ENCODE measurements around the gene OPTC.
A peak's percentile ranks its signal among the peaks of the same experiment; 100 is the strongest.

OPTC gene

GRCh38 chr1:203499643-203500278 is 5.8 kb downstream of the OPTC start:
- TF ChIP-seq CTCF (IDR thresholded peaks at IDR 0.05; ENCODE audit: insufficient read depth, low read depth, low read length, missing control alignments) = no peak
- DNase-seq (ENCODE audit: low read depth) = no peak
- no peak overlapping the region for H3K4me3 ChIP-seq (ENCODE audit: low read depth, low read length)

- no peak for TF ChIP-seq CTCF (IDR thresholded peaks at IDR 0.05; ENCODE audit: insufficient read depth, low read depth, low read length, missing control alignments)
- H3K4me3 ChIP-seq (ENCODE audit: low read depth, low read length) = no peak overlapping the region
- no peak for DNase-seq (ENCODE audit: low read depth)
These were observed 6.3 kb downstream of the OPTC start for GRCh38 chr1:203500279-203500678.

DNA sequence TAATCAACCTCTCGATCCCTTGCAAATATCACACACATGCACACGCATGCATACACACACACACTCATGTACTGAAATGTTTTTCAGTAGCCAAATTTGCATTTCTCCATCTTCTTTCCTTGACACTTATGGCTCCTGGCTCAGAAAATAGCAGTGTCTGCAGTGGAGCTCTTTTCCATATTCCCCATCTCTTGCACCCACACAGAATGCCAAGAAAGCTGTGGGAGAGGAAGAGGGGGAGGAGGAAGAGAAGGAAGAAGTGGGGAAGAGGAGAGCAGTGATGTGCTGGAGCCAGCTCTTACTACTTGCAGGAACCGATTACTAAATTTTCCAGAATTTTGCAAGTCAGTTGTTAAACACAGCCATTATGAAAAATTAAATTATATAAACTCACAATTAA is 9.9 kb downstream of the OPTC start:
- DNase-seq (ENCODE audit: low read depth) = no peak
- no peak for TF ChIP-seq CTCF (IDR thresholded peaks at IDR 0.05; ENCODE audit: insufficient read depth, low read depth, low read length, missing control alignments)
- H3K4me3 ChIP-seq (ENCODE audit: low read depth, low read length) = no peak overlapping the region

GRCh38 chr1:203504400-203505250 is 10.7 kb downstream of the OPTC start:
- H3K4me3 ChIP-seq (ENCODE audit: low read depth, low read length) = no peak overlapping the region

GRCh38 chr1:203505526-203506204 is 11.7 kb downstream of the OPTC start:
- no peak for TF ChIP-seq CTCF (IDR thresholded peaks at IDR 0.05; ENCODE audit: insufficient read depth, low read depth, low read length, missing control alignments)
- no peak for DNase-seq (ENCODE audit: low read depth)
- no peak overlapping the region for H3K4me3 ChIP-seq (ENCODE audit: low read depth, low read length)

More at GRCh38 chr1:203504400-203505250, 10.7 kb downstream of the OPTC start:
- DNase-seq (ENCODE audit: low read depth) = peak; percentile 74
- TF ChIP-seq CTCF (IDR thresholded peaks at IDR 0.05; ENCODE audit: insufficient read depth, low read depth, low read length, missing control alignments) = peak; percentile 66

DNA sequence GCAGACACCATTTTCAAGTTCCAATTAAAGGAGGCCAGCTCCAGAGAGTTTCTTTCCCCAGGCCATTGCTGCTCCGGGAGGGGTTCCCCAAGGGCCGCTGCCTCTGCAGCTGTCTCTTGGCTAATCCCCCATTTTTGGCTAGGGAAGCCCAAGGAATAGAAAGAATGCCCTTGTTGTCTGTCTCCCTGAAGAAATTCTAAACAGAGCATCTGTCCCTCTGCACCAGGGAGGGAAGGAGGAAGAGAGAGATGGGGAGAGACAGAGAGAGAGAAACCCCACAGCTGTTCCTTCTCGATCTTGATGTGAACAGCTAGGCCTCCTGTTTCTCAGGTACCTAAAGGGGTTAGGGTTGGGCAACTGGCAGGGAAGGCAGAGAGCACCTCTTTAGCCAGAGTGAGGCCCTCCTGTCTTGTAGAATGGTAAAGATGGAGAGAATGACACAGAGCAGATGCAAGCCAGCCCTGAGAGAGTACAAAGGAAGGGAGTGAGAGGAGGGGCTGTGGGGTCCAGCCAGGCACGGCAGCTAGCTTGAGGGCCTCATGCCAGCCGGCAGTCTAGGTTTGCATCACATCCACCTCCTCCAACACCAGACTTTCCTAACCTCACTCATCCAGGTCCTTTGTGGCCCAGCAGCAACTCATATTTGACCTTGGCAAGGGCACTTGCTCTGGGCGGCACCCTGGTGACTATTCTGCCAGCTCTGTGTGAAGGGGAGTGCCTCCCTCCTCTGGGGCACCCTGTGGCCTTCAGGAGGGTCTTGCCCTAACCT is 13.1 kb downstream of the OPTC start:
- no peak for TF ChIP-seq CTCF (IDR thresholded peaks at IDR 0.05; ENCODE audit: insufficient read depth, low read depth, low read length, missing control alignments)
- H3K4me3 ChIP-seq (ENCODE audit: low read depth, low read length) = no peak overlapping the region
- DNase-seq (ENCODE audit: low read depth) = no peak
